ENCODE results near the gene CLSTN3. TPM values are rescaled to one million over a fixed set of nuclear protein-coding genes. Genes with fewer than 3 reads are reported as not detected.
A peak's percentile ranks its signal among the peaks of the same experiment; 100 is the strongest.

Gene CLSTN3
- total and polyA plus RNA-seq, 9 of the 15 experiments (the other 6 are each of a cell fraction or from before 2014, with no cell fraction given): 0.08 to 23.2 (median 11.0) TPM

DNA sequence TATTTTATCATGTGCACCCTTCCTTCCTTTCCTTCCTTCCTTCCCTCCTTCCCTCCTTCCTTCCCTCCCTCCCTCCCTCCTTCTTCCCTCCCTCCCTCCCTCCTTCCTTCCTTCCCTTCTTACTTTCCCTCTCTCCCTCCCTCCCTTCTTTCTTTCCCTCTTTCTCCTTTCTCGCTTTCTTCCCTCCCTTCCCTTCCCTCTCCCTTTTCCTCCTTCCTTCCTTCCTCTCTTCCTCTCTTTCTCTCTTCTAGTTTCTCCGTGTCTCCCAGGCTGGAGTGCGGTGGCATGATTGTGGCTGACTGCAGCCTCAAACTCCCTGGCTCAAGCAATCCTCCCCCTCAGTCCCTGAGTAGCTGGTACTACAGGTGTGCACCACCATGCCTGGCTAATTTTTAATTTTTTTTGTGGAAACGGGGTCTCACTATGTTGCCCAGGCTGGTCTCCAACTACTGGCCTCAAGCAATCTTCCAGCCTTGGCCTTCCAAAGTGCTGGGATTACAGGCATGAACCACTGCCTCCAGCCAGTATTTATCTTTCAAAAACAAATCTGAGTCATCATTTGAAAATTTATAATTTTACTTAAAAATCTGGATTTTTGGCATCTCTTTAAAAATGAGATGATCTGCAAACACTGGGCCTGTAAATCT is 29.0 kb upstream of the CLSTN3 start:
- CTCF ChIA-PET (ENCODE audit: low intra/inter-chr PET ratio): interaction anchor here (0.6 kb wide), 1 partner anchor 9 kb away, joined by 5 read pairs; no protein-coding TSS in a partner anchor
- Histone ChIP-seq H3K9me3 (replicated peaks; ENCODE audit: control insufficient read depth, insufficient read depth, low read depth, low read length) (peaks cover under 1% of the 10 kb centered on the region; the same call in 1 of the 2 replicates), H3K9me1 (ENCODE audit: control insufficient read depth, insufficient read depth, low read length) (no peaks in the 10 kb centered on the region), H2AFZ (ENCODE audit: low read depth, low read length) (no peak overlapping the region), H3K79me2 (ENCODE audit: control insufficient read depth, insufficient read depth, low read length) (peaks cover 8% of the 10 kb centered on the region), H3K9ac (ENCODE audit: insufficient read depth in 1 of 2, low read depth in 2 of 2, low read length in 2 of 2) (no peak overlapping the region), H3K27ac (ENCODE audit: extremely low read depth, low read depth, low read length) (no peak overlapping the region), H3K27me3 (ENCODE audit: control insufficient read depth in 2 of 2, insufficient read depth in 2 of 2, low read length in 2 of 2) (no peaks in the 10 kb centered on the region), H3K36me3 (ENCODE audit: control insufficient read depth, insufficient read depth, low read length) (peaks cover 36% of the 10 kb centered on the region; the same call in 2 of the 3 replicates), H4K20me1 (replicated peaks; ENCODE audit: control insufficient read depth, insufficient read depth, low read length) (no peaks in the 10 kb centered on the region), H3K4me3 (no peak overlapping the region), H3K4me2 (ENCODE audit: insufficient read depth, low read length) (no peak overlapping the region), H3K4me1 (replicated peaks in 1 of 2; ENCODE audit: control insufficient read depth in 2 of 2, insufficient read depth in 2 of 2, low read length in 2 of 2) (peaks cover 0 to 11% of the 10 kb centered on the region in 2 experiments; a peak in 2 of 5 replicates)
- intact Hi-C loops (cut with micrococcal nuclease): no loop called here
- WGBS (ENCODE audit: insufficient coverage, low coverage, missing lambda C conversion rate): 73% methylated on average over 4 of the region's 4 CpGs
- no peak for FAIRE-seq
- TF ChIP-seq SPI1 (IDR thresholded peaks at IDR 0.05; ENCODE audit: borderline replicate concordance, low read depth, low read length): no peak
- in situ Hi-C loops (cut with MboI): no loop called here
- POLR2A ChIA-PET: no interaction called here
- no peak for ATAC-seq
- DNase-seq (ENCODE audit: extremely low read depth in 1 of 4, low spot score in 3 of 4): no peak
- no TSS peak for BruUV-seq (replicated peaks)

GRCh38 chr12:7101694-7102131 is 28.5 kb upstream of the CLSTN3 start:
- H3K27me3 ChIP-seq (ENCODE audit: control insufficient read depth in 2 of 2, insufficient read depth in 2 of 2, low read length in 2 of 2): no peaks in the 10 kb centered on the region
- H3K9ac ChIP-seq (ENCODE audit: insufficient read depth in 1 of 2, low read depth in 2 of 2, low read length in 2 of 2): no peak overlapping the region
- TF ChIP-seq PKNOX1 (IDR thresholded peaks at IDR 0.05) (peak; percentile 57), TRIM28 (IDR thresholded peaks at IDR 0.05) (no peak), ZNF143 (CRISPR knock-in tag; IDR thresholded peaks at IDR 0.05) (no peak), POLR2G (IDR thresholded peaks at IDR 0.05; ENCODE audit: low read depth, low read length) (0 out of 2 replicates have a peak, but pooled peaks have one; percentile 15), RBFOX2 (IDR thresholded peaks at IDR 0.05; ENCODE audit: low read depth, low read length) (0 out of 2 replicates have a peak, but pooled peaks have one; percentile 18)
- no peak for DNase-seq (ENCODE audit: extremely low read depth in 1 of 4, low spot score in 3 of 4)
- peaks cover 0 to 6% of the 10 kb centered on the region in 2 experiments; a peak in 2 of 5 replicates for H3K4me1 ChIP-seq (replicated peaks in 1 of 2; ENCODE audit: control insufficient read depth in 2 of 2, insufficient read depth in 2 of 2, low read length in 2 of 2)
- ATAC-seq: no peak
- ChIA-PET POLR2A (no interaction called here), CTCF (ENCODE audit: low intra/inter-chr PET ratio) (interaction anchor here (0.6 kb wide), 1 partner anchor 9 kb away, joined by 5 read pairs; no protein-coding TSS in a partner anchor)
- intact Hi-C loops (cut with micrococcal nuclease) (no loop called here), in situ Hi-C loops (cut with MboI) (no loop called here)
- 82% methylated on average over 9 of the region's 10 CpGs for WGBS (ENCODE audit: insufficient coverage, low coverage, missing lambda C conversion rate)
- H2AFZ ChIP-seq (ENCODE audit: low read depth, low read length): no peak overlapping the region
- H4K20me1 ChIP-seq (replicated peaks; ENCODE audit: control insufficient read depth, insufficient read depth, low read length): no peaks in the 10 kb centered on the region
- FAIRE-seq: no peak
- H3K4me3 ChIP-seq: no peak overlapping the region
- no peak overlapping the region for H3K4me2 ChIP-seq (ENCODE audit: insufficient read depth, low read length)
- no peaks in the 10 kb centered on the region for H3K9me1 ChIP-seq (ENCODE audit: control insufficient read depth, insufficient read depth, low read length)
- BruUV-seq (replicated peaks): no TSS peak
- H3K36me3 ChIP-seq (ENCODE audit: control insufficient read depth, insufficient read depth, low read length): peaks cover 39% of the 10 kb centered on the region; the same call in 2 of the 3 replicates
- peaks cover 3% of the 10 kb centered on the region for H3K9me3 ChIP-seq (replicated peaks; ENCODE audit: control insufficient read depth, insufficient read depth, low read depth, low read length)
- H3K79me2 ChIP-seq (ENCODE audit: control insufficient read depth, insufficient read depth, low read length): peaks cover 13% of the 10 kb centered on the region
- H3K27ac ChIP-seq (ENCODE audit: extremely low read depth, low read depth, low read length): no peak overlapping the region

All from K562 (cell line).